Activated CD4-positive, alpha-beta T cell treated with anti-CD3 and anti-CD28 coated beads, Interleukin-2, amount 50 U/mL, for 48 hours (primary cell): Measurements from ENCODE around the gene FCER2.

ENCODE experiments used
- DNase-seq, 2 experiments: peaks; one replicate each; pipeline ENCODE4 v3.0.0-alpha.2; 2020

Gene FCER2

DNA sequence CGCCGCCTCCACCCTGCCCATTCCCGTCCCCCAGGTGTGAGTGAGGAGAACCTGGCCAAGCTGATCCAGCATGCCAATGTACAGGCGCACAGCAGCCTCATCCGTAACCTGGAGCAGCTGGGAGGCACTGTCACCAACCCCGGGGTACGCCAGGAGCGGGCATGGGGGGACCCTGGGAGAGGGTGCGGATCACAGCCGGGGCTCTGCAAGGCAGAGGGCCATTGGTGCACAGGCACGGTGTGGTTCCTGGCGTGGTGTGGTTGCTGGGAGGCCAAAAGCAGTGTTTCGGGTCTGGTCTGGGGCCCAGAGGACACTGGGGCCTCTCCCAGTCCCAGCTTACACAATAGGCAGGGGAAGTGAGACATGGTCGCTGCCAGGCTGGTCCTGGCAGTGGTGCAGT lies 56.8 kb downstream of the FCER2 start:
- no peak for DNase-seq

DNA sequence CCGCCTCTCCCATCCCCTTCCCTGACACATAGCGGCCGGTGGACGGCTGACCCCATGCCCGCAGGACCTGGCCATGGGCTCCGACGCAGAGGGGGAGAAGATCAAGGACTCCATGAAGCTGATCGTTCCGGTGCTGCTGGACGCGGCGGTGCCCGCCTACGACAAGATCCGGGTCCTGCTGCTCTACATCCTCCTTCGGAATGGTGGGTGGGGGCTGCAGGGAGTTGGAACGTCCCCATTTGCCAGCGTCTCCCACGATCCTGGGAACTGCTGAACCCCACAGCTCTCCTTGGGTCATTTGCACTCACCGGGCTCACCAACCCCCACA lies 57.4 kb downstream of the FCER2 start:
- DNase-seq, result no peak

DNA sequence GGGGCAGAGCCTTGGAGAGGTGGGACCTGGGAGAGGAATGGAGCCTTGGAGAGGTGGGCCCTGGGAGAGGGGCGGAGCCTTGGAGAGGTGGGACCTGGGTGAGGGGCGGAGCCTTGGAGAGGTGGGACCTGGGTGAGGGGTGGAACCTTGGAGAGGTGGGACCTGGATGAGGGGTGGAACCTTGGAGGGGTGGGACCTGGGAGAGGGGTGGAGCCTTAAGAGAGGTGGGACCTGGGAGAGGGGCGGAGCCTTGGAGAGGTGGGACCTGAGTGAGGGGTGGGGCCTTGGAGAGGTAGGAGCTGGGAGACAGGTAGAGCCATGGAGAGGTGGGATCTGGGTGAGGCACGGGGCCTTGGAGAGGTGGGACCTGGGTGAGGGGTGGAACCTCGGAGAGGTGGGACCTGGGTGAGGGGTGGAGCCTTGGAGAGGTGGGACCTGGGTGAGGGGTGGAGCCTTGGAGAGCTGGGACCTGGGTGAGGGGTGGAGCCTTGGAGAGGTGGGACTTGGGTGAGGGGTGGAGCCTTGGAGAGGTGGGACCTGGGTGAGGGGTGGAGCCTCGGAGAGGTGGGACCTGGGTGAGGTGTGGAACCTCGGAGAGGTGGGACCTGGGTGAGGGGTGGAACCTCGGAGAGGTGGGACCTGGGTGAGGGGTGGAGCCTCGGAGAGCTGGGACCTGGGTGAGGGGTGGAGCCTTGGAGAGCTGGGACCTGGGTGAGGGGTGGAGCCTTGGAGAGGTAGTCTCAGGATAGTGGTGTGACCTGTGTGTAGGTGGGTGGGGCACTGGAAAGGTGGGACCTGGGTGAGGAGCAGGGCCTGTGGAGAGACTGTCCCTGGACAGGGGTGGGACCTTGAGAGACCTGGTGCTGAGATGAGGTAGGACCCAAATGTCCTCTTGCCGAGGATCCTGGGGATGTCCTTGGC lies 58.0 kb downstream of the FCER2 start:
- peak; percentile 26 to 32 for DNase-seq

DNA sequence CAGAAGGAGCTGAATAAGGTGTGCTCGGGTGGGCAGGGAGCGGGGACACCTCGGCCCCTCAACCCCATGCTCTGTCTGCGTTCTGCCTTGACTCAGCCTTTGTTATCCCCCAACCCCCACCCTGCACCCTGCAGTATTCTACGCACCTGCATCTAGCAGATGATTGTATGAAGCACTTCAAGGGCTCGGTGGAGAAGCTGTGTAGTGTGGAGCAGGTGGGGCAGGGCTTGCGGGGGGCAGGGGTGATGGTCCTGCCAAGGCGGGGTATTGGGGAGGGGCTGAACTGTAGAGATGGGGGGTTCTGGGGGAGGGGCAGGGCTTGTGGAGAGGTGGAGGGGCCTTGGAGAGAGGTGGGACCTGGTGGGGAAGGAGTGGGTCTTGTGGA lies 58.9 kb downstream of the FCER2 start:
- DNase-seq, result no peak

DNA sequence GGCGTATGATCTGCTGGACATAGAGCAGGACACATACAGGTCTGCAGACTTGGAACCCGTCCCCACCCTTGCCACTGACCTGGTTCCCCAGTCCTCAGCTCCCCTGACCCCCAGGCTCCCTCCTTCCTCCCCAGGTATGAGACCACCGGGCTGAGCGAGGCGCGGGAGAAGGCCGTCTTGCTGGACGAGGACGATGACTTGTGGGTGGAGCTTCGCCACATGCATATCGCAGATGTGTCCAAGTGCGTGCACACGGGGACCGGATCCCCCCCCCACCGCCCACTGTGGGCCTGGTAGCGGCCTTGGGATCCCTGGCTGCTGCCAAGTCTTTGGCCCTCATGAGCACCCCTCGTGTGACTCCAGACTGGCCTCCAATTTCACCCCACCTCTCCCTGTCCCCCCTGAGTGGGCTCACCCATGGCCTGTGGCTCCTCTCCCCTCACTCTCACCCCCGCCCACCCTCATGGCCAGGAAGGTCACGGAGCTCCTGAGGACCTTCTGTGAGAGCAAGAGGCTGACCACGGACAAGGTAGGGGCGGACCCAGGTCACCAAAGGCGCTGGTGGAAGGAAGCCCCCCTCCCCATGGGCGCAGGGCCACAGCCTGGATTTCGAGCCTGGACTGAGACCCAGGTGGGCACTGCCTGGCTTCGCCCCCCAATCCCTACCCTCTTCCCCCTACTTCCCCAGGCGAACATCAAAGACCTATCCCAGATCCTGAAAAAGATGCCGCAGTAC lies 59.5 kb downstream of the FCER2 start:
- no peak for DNase-seq

DNA sequence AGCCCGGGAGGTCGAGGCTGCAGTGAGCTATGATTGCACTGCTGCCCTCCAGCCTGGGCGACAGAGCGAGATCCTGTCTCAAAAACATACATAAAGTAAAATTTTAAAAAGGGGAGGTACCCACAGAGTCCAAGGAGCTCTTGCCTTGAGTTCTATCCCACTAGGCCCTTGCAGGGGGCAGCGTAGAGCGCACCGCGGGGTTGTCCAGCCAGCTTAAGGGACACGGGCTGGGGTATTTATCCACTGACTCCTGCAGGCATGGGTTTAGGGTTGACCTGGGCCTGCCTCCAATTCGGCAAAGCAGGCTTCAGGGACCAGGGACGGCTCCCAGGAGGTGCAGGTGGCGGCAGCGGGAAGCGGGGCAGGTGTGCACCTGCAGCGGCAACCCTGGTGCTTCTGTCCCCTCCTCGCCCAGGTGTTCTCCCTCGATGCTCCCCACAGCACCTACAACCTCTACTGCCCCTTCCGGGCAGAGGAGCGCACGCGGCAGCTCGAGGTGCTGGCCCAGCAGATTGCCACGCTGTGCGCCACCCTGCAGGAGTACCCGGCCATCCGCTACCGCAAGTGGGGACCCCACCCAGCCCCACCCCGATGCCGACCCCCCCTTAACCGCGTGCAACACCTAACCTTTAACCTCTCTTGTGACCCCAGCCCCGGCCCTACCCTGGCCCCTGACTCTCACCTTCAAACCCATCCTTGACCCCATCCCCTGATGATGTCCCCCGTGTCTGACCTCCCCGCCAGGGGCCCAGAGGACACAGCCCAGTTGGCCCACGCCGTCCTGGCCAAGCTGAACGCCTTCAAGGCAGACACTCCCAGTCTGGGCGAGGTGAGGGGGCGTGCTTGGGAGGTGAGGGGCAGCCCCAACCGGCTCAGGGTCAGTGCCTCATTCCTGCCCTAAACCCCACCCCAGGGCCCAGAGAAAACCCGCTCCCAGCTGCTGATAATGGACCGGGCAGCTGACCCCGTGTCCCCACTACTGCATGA lies 60.3 kb downstream of the FCER2 start:
- DNase-seq, result no peak

DNA sequence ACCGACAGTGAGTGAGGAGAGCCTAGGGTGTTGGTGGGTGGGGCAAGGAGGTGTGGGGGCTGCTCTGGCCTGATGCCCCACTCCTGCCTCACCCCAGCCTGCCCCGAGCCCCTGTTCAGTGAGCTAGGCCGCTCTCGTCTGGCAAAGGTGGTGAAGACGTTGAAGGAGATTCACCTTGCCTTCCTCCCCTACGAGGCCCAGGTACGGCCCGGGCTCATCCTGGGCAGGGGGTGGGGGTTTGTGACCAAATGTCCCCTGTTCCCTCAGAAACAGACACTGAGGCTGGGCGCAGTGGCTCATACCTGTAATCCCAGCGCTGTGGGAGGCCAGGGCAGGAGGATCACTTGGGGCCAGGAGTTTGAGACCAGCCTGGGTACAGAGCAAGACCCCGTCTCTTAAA lies 61.1 kb downstream of the FCER2 start:
- no peak for DNase-seq

DNA sequence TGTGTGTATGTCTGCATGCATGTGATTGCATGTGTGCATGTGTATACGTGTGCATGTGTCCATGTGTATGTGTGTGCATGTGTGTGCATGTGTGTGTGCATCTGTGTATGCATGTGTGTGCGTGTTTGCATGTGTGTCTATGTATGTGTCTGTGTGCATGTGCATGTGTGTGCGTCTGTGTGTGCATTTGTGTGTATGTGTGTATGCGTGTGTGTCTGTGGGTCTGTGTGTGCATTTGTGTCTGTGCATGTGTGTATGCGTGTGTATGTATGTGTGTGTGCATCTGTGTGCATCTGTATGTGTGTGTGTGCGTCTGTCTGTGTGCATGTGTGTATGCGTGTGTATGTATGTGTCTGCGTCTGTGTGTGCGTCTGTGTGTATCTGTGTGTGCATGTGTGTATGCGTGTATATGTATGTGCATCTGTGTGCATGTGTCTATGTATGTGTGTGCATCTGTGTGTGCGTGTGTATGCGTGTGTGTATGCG lies 62.0 kb downstream of the FCER2 start:
- no peak for DNase-seq

DNA sequence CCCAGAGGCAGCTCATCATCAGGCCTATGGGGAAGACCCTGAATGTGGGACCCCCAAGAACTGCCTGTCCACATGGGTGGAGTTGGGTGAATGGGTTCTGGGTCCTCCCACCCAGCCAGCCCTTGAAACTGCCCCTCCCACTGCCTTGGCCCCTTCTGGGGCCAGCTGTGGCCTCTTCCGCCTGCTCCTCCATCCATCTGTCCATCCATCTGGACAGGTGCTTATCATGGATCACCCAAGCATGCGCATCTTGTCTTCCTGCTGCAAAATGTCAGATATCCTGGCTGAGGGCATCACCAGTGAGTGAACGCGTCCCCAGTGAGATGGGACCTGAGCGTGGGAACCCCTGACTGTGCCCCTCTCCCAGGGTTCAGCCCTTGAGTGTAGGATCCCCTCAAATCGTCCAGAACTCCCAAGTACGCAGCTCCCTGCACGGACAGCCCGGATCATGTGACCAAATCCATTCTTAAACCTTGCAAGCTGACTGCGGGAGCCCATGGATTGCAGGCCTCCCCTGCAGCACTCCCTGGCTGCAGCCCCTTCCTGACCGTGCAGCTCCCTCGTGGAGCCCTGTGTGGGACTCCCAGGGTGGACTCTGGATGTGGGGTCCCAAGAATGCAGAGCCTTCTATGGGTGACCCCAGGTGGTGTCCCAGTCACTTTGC lies 63.0 kb downstream of the FCER2 start:
- no peak for DNase-seq
